Activated CD8-positive, alpha-beta memory T cell treated with anti-CD3 and anti-CD28 coated beads, Interleukin-2, amount 50 U/mL, for 1 hour (primary cell): ENCODE data around the gene POLQ.
"Not testable (repeated sequence)": the region's sequence is repeated elsewhere in the genome, so short reads cannot be mapped to it uniquely, and the experiment has no call there.

Experiments used
- DNase-seq: peaks from one replicate; pipeline ENCODE4 v3.0.0-alpha.2; 2020; ENCODE audit errors: extremely low read depth

The POLQ gene

GRCh38 chr3:121545574-121546455, at the start of gene POLQ:
TSS of gene POLQ (minus strand) at chr3:121545988. CDS start at chr3:121545877, 111 bp downstream.
- peak; percentile 70 for DNase-seq

GRCh38 chr3:121594850-121595249, 49.1 kb upstream of the POLQ start:
- no peak for DNase-seq

DNA sequence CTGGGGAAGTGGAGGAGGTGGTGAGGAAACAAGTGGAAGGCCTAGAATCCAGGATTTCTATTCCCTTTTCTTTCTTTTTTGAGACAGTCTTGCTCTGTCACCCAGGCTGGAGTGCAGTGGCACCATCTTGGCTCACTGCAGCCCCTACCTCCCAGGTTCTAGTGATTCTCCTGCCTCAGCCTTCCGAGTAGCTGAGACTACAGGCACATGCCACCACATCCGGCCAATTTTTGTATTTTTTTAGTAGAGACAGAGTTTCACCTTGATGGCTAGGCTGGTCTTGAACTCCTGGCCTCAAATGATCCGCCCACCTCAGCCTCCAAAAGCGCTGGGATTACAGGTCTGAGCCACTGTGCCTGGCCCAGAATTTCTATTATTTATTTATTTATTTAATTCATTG, 48.0 kb upstream of the POLQ start:
- DNase-seq: not testable (repeated sequence)

DNA sequence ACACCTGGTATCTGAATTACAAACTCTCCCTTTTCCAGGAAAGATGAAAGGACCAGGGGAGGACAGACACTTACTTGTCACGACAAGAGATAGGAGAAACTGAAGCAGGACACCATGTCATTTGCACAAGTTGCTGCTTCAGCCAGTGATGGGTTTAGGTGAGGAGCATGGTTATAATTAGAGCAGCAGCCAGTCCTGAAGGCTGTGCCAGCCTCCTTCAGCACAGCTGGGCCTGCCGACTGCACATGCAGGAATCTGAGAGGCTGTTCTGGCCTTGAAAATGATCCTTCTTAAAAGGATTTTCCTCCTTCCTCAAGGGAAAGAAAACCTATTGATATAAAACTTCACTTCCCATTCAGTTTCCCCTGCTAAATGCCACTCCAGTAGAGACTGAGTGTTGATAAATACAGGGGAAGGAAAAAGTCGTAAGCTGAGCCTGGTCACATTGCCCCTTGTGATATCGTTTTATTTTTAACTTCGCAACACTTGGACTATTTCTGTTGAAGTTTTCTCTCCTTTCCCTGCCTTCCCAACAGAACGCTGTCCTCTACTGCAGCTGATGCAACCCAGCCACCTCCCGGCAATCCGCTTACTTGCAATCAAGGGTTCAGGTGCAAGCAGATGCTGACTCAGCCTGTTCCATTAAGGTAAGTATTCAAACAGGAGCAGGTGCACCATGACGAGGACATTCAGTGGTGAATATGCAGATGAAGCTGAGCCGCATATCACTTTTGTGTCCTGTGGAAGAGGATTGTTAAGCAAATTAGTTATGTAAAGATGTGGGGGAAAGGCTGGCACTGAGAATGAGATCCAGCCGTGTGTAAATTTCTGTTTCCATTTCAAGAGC, 47.3 kb upstream of the POLQ start, which contains the start of gene FBXO40:
TSS of gene FBXO40 (plus strand) at position 524 of the 847 bp plus-strand sequence. CDS start 27,197 bp downstream, outside the sequence.
- DNase-seq: no peak

DNA sequence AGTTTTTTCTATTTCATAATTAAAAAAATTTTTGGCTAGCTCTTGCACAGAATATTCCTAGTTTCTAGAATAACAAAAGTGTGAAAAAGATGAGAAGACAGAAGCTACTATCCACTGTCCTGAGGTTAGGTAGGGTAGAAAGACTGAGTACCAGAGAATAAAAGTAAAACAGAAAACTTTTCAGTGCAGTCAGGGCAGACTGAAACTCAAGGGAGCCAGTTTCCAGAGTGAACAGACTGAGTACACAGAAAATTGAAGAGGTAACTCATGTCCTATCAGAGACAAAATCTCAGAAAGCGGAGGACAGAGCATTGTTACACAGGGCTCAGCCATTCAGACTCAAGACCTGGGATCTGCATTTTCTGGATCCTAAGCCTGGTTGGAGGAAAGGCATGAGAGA, 38.6 kb upstream of the POLQ start:
- DNase-seq: no peak

- no peak for DNase-seq
Measured at GRCh38 chr3:121581691-121582090, 35.9 kb upstream of the POLQ start.

DNA sequence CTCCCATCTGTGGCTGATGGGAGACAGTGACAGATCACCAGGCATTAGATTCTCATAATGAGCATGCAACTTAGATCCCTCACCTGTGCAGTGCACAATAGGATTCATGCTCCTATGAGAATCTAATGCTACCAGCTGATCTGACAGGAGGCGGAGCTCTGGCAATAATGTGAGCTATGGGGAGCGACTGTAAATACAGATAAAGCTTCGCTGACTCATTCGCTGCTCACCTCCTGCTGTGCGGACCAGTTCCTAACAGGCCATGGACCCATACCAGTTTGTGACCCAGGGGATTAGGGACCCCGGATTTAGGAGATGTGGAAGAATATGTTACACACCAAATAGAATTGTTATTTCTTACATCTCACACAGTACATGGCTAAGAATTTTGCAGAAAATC, 28.7 kb upstream of the POLQ start:
- DNase-seq: no peak

- no peak for DNase-seq
Measured at GRCh38 chr3:121567649-121568048, 21.9 kb upstream of the POLQ start, which contains the start of gene ARGFX. TSS of gene ARGFX (plus strand) at chr3:121567949. CDS start at chr3:121570714, 2,765 bp downstream.

DNA sequence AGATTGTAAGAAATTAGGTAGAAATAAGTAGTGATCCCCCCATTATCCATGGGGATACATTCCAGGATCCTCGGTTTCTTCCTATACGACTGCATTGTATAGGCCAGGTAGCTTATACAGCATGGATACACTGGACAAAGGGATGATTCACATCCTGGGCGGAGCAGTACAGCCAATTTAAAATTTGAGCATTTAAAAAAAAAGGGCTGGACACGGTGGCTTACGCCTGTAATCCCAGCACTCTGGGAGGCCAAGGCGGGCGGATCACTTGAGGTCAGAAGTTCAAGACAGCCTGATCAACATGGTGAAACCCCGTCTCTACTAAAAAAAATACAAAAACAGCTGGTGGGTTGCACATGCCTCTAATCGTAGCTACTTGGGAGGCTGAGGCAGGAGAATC, 21.0 kb upstream of the POLQ start:
- DNase-seq: no peak

DNA sequence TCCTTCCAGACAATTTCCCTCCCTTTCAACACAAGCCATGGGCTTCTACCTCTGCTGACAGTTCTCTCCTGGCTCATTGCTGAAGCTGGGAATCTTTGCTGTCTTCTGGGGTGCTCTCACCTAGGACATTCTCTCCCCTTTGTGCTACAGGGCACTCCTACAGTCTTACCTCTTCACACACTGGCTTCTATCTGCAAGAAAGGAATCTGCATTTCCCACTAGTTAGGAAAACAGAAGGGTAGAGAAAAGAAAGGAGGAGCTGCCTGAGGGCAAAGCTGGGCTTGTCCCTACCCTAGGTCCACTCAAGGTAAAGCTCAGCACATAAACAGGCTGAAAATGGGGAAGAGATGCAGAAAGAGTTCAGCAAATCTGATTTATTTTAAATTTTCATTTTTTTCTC, 16.4 kb upstream of the POLQ start:
- DNase-seq: no peak

DNA sequence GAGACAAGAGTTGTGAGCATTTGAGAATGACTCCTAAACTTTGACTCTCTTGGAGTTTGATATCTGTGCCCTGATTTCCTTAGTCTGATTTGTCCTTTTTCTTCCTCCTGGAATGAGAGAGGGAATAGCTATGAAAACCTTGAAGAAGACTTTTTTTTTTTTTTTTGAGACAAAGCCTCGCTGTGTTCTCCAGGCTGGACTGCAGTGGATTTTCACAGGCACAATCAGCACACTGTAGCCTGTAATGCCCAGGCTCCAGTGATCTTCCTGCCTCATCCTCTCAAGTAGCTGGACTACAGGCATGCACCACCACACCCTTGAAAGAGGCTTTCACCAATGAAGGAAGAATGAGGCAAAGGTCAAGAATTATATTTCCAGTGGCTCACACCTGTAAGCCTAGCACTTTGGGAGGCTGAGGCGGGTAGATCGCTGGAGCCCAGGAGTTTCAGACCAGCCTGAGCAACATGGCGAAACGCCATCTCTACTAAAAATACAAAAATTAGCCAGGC, 11.7 kb upstream of the POLQ start:
- DNase-seq: no peak

GRCh38 chr3:121552797-121553196, 7.0 kb upstream of the POLQ start:
- DNase-seq: no peak

- no peak for DNase-seq
Measured at GRCh38 chr3:121552379-121552778, 6.6 kb upstream of the POLQ start.

DNA sequence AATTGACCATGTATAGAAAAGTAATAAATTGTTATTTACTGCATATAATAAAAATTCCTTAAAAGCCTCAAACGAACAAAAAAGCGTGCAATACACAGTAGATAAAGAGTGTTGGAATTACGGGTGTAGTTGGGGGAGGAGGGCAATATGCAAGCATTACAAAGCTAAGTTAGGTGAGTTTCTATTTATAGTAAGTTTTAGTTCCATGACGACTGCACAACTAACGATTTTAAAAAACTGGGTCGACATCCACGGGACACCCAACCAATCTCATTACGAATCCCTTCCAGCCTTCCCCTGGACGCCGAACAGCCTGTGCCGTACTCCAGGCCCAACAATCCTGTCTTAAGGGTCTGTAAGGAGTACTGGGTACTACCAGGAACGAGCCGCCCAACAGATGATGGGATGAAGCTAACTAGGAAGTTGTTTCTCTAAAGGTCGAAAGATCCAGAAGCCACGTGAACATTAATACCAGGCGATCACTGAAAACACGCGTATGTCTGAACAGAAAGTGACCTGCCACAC, 677 bp downstream of the POLQ start:
- DNase-seq: no peak

- DNase-seq: no peak
Measured at GRCh38 chr3:121542924-121543323, 2.9 kb downstream of the POLQ start.

DNA sequence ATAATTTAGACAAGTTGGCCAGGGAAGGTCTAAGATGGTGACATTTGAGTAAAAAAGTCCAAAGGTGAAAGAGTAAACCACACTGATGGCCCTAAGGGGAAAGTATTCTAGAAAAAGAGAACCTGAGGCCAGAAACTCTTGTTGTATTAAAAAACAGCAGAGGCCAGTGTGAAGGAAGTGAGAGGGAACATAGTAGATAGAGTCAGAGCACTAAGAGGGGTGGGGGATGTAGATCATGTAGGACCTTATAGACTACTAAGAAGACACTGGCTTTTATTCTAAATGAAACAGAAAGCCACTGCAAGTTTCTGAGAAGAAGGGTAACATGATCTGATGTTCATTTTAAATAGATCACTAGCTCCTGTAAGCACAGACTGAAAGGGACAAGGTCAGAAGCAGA, 14.5 kb downstream of the POLQ start:
- DNase-seq: no peak

- DNase-seq: no peak
Measured at GRCh38 chr3:121529308-121529707, 16.5 kb downstream of the POLQ start.

GRCh38 chr3:121520510-121520909, 25.3 kb downstream of the POLQ start:
- no peak for DNase-seq

GRCh38 chr3:121517953-121518655, 27.7 kb downstream of the POLQ start:
- DNase-seq: no peak

GRCh38 chr3:121515862-121516261, 29.9 kb downstream of the POLQ start:
- DNase-seq: no peak

DNA sequence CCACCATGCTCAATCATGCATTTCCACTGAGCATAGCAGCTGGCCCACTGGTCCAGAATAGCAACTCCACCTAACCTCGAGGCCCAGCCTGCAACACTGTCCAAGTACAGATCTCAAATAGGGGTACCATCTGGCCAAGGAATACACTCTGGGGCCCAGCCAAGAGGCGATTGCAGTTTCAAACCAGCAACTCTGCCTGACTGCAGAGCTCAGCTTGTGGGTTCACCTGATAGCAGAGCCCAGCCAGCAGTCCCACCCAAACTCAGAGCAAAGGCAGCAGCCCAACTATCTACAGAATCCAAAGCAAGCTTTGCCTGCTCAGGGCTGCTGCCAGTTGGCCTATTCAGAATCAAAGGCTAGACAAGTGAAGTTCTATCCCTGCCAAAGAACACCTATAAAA, 30.5 kb downstream of the POLQ start:
- DNase-seq: no peak
